Astrocyte of the hippocampus (primary cell): ENCODE data around the gene RPS24.
A peak's percentile ranks its signal among the peaks of the same experiment; 100 is the strongest.

Experiments
- DNase-seq: peaks from one replicate; pipeline ENCODE4 v3.0.0; 2011; ENCODE audit warnings: low read depth, low spot score

RPS24 gene

DNA sequence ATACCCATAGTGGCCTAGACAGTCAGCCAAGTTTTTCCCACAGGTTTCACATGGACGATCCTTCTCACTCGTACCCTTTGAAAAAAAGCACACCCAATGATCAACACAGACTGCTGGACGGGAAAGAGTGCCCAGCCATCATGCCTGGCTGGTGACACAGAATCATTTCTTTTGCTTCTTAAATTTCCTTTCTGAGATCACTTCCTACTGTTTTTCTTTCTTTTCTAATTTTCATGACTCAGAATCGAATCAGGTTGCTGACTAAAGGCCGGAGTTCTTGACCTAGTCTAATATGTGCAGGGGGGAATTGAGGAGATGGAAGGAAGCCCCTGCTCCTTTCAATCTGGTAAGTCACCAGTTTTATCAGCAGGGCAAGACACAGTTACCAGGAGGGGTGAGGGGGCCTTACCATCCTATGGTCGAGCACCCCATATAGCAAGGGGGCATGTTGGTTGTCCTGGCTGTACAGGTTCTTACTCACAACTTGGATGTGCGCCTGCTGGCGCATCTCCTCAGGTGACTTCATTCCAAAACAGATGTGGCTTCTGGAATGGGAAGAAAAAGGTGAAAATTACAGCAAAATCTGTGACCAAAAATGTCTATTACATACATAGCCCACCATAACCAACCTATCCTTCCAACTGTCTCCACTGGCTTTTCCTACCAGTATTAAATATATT lies 7.8 kb upstream of the RPS24 start:
- peak; percentile 60 for DNase-seq

GRCh38 chr10:78028438-78029268 lies 5.0 kb upstream of the RPS24 start:
- peak; percentile 66 for DNase-seq

GRCh38 chr10:78029269-78030226 lies 4.1 kb upstream of the RPS24 start, which contains the start of gene POLR3A:
TSS of gene POLR3A (minus strand) at chr10:78029515. CDS start at chr10:78029407, 108 bp downstream.
- peak; percentile 99 for DNase-seq

DNA sequence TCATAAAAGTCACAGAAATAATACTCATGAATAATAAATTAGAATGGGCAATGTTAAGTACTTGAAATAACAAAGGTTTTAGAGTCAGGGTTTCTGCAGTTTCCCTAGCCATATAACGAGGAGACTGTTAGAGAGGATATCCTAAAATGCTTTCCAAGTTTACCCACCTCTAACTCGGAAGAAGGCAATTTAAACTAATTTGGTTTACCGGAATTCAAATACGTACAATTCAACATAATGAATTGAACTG lies 351 bp upstream of the RPS24 start:
- DNase-seq, result no peak

DNA sequence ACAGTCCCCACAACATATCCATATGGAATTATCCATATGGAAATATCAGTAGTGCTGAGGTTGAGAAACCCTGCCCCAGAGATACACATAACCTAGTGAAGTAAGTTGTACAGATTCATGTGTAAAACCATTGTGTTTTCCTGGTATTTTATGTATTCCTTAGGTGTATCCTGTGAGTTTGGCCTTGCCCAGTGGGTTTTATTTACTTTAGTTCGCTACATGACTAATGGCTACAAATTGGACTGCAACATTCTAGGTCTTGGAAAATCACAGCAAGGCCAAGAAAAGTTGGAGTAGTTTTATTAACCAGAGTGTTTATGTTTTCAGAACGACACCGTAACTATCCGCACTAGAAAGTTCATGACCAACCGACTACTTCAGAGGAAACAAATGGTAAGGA lies 1.4 kb downstream of the RPS24 start:
- peak; percentile 22 for DNase-seq

DNA sequence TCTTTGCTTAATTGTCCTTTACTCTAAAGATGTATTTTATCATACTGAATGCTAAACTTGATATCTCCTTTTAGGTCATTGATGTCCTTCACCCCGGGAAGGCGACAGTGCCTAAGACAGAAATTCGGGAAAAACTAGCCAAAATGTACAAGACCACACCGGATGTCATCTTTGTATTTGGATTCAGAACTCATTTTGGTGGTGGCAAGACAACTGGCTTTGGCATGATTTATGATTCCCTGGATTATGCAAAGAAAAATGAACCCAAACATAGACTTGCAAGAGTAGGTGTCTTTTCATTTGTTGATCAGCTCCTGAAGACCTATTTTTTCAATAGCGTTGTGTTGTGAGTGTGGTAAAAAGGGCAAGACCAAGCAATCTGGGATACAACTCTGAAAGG lies 1.8 kb downstream of the RPS24 start:
- DNase-seq, result no peak

DNA sequence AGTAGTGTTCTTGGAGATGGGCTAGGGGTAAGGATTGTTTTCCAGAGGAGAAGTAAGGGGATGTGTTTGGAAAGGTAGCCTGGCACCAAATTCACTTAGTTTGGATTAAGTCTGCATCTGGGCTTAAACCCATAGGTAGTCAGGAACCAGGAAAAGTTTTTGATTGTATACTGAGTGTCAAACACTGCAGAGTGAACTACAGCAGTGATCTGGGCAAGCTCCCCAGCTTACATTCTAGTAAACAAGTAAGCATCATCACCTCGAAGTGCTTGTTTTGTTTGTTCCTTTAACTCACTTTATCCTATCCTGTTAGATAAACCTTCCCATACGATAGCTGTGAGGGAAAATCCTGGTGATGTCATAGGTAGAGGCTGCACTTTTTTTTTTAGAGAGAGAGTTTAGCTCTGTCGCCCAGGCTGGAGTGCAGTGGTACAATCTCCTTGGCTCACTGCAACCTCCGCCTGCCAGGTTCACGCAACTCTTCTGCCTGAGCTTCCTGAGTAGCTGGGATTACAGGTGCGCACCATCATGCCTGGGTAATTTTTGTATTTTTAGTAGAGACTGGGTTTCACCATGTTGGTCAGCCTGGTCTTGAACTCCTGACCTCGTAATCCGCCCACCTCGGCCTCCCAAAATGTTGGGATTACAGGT lies 2.4 kb downstream of the RPS24 start:
- no peak for DNase-seq

DNA sequence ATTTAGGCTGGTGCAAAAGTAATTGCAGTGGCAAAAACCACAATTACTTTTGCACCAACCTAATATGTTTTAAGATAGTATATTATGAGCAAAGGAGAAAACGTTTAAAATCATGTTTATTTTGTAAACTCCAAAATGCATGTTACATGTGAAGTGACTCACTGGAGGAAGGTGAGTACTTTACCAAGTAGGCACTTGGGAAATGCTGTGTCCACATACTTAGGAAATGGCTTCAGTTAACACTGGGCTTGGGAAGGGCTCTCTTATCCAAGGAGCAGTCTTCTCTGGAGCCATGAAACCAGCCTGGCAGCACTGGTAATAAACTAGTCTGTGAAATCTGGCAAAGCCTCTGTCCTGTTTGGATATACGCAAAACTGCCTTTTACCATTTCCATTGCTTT lies 4.4 kb downstream of the RPS24 start:
- no peak for DNase-seq

DNA sequence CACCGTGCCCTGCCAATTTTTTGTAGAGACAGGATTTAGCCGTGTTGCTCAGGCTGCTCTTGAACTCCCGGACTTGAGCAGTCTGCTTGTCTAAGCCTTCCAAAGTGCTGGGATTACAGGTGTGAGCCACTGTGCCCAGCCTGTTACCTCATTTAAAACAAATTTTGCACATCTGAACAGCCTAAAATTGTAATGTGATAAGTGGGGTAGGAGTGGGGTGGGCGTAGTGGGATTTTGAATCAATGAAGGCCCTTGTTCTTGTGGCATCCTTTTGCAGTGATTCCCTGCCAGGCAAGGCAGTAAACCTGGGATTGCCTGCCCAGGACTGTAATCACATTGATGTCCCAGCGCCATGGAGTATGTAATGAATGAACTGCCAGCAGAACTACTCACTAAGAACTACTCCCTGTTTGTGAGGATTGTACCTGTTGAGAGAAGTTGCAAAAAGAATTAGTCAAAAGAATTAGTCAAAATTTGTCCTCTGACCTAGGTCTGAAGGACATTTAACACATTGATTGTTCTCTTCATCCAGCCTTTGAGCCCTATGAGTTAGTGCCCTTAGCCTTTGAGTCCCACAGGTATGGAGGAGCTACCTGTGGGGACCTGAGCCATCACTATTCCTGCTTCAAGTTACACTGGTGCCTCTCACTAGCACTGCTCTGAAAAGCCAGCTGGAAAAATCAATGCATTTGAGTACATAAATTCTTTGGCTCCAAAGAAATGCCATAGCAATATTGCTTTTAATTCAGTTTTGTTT lies 5.3 kb downstream of the RPS24 start:
- no peak for DNase-seq

GRCh38 chr10:78039743-78040142 lies 6.1 kb downstream of the RPS24 start:
- no peak for DNase-seq

DNA sequence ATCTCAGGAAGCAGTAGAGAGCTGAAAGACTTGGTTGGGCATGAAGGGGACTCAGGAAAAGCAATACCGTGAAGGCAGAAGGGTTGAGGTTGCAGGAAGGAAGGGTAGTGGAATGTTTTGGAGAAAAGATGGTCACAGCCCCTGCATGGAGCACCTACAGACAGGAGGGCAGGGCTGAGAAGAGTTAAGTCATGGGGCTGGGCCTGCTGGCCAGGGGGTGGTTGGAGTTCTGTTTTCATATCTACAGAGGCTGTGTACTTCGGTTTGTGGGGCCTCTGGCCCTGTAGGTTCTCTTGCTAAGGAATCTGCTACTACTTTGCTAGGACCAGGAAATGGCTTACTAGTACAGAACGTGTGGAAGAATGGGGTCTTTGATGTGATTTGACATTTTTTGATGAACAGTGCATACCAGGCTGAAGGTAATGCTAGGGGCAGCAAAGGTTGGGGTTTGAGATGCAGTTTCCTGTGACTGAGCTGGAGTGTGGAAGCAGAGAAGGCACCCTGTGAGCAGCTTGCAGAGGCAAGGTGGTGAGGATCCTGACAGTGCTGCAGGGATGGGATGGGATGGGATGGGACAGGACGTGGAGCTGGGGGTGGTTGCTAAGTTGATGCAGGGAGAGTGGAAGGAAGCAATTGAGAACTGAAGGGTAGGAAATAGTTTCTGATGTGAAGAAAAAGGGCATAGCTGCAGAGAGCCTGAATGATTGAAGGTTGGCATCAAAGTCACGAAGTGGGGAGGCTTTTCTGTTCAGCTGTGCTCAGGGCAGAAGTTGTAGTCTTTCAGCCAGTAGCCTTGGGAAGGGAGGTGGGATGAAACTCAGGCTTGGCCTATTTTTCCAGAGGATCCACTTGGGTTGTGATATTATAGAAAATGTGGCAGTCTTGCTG lies 7.8 kb downstream of the RPS24 start:
- no peak for DNase-seq

DNA sequence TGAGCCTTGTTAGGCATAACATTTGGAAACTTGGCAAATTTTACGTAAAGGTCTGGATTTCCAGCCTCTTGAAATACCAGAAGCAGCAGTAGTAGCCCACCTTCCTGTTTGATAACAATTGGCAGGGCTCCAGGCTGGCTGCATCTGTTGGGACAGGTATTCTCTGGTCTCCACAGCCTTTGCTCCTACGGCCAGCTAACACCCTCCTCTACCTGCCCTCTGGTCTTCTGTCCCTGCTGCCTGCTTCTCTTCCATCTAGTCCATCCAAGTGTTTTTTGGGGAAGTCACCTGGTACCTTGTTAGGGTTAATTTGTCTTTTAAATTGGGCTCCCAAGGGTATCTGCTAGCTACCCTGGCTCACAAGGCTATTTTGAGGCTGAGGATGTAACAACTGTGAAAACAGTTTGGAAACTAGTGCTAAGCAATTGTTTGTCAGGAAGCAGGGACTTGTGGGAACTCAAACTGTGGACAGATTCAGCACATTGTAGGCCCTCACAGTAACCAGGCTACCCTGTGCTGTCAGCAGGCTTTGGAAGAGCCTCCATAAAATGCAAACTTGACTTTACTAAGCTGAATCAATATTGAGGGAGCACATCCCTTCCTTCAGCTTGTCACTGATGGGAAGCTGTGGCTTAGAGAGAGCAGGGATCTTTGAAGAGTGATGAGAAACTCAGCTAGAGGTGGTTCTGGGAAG lies 8.5 kb downstream of the RPS24 start:
- no peak for DNase-seq

DNA sequence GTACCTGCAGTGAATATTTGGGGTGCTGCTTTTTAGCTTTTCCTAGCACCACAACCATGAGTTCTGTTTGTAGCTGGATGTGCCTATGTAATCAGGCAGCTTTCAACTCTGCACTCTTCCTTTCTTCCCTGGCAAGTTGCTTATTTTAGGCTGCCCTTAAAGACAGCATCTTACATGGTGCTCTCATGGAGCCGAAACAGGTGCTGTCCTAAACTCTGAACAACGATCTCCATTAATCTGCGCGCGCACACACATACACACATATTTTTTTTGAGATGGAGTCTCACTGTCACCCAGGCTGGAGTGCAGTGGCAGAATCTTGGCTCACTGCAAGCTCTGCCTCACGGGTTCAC lies 9.1 kb downstream of the RPS24 start:
- DNase-seq, result no peak

DNA sequence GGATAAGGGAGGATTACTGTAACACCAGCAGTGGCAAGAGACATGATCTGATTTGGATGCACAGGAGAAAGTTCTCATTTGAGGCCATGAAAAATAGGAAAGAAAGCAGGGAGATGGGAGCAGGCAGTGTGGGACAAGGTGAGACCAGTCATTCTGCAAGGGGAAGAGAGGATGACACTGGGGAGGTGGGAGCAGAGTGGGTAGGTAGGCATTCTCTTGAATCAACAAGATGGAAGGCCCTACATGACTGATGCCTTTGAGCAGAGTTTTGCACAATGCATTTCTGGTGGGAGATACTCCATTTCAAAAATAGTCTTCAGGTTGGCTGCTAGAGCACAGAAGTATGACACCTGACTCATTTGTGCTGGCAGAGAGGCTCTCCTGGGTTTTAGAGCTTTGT lies 10.5 kb downstream of the RPS24 start:
- DNase-seq, result no peak

DNA sequence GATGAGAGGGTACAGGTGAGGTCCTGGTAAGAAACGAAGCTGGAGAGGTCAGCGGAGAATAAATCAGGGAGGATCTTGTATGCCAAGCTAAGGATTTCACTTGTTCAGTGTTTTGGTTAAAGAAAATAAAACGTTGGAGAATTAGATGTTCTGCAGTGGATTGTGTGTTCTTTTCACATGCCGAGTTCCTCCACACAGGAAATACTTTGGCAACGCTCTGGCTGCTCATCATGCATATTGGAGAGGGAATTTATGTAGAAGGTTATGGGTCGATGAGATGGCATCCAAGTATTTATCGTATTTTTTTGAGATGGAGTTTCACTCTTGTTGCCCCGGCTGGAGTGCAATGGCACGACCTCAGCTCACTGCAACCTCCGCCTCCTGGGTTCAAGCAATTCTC lies 11.0 kb downstream of the RPS24 start:
- DNase-seq, result no peak

GRCh38 chr10:78045237-78045636 lies 11.6 kb downstream of the RPS24 start:
- no peak for DNase-seq

DNA sequence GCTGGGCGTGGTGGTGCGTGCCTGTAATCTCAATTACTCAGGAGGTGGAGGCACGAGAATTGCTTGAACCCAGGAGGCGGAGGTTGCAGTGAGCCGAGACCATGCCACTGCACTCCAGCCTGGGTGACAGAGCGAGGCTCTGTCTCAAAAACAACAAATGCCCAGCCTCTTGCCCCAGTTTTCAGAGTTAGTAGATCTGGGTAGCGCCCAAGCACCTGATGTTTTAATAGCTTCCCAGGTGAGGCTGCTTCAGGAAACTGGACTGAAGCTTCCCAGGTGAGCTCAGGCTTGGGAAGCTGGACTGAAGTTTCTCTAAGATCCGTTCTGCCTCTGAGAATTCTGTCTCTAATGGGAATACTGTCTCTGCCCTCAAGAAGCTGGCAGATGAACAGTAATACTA lies 12.2 kb downstream of the RPS24 start:
- DNase-seq, result no peak

- no peak for DNase-seq
Measured at GRCh38 chr10:78046711-78047269, 13.1 kb downstream of the RPS24 start.

DNA sequence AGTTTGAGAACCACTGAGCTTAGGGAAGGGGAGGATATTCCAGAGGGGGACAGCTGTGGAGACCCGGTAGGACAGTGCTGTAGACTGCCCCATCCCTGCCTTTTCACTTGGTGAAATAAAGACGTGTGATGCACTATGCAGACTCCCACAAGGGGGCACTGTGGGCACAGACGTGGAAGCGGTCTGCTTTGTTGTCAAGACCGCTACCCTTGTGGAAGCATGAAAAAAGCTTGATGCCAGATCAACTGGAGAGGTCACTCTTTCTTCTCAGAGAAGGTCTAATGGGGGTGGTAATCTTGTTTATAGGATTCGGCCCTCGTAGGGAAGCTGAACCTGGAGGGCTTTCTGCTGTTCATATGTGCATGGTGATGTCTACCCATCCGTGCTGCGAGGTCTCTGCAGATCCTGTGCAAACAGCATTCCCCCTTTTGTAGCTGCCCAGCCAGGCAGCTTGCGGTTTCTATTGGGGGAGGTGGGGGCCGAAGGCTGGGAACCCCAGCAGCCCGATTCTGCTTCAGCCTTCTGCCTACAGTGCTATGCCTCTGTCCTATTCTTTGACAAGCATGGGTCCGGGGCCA lies 13.7 kb downstream of the RPS24 start:
- peak; percentile 93 for DNase-seq
